ENCODE data around the gene SLC35E1.

The SLC35E1 gene

DNA sequence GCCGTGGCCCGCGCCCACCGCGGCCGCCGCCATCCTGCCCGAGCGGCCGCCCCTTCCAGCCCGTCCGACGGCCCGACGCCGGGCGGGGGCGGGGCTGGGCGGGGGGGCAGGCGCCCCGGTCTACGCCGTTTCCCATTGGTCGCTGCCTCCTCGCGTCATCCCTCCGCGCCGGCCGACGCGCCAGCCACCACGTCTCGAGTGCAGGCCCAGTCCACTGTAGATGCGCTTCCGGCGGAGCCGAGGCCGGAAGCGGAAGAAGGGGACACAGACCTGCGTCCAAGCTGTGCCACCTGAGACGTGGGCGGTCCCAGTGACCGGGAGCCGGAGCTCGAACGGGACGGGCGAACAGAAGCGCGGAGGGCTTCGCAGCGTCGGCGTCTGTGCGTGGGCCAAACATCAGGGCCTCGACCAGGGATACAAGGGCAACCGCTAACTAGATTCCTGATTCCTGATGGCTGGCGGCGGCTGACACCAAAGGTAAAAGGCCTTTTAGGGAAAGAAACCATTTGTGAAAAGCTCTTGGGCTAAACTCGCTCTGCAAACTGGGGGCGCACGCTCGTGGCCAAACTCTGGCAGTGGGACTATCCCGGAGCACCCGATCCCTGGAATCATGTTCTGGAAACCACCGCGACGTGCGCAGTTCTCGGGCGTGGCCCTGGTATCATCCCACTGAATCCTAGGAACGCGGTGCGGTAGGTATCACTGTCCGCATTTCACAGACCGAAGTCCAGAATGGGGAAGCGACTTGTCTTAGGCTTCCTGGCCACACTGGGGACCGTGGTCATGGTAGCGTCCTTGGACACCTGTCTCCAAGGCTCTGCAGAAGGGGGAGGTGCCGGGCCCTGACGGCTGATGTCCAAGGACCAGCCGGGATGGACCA lies at the start of gene SLC35E1:
Gene SLC35E1, minus strand, starts transcription at position 84 of the 880 bp plus-strand sequence. Its CDS starts 51 bp downstream, at position 33.
- H3K27me3 ChIP-seq (ENCODE audit: insufficient read depth, low read length): no peaks in the 10 kb centered on the region
- no peak within 1 kb of the TSS for H2AFZ ChIP-seq (ENCODE audit: low read length)
- no peaks in the 10 kb centered on the region for H4K20me1 ChIP-seq (ENCODE audit: insufficient read depth, low read length)
- TF ChIP-seq, protein P1, sequence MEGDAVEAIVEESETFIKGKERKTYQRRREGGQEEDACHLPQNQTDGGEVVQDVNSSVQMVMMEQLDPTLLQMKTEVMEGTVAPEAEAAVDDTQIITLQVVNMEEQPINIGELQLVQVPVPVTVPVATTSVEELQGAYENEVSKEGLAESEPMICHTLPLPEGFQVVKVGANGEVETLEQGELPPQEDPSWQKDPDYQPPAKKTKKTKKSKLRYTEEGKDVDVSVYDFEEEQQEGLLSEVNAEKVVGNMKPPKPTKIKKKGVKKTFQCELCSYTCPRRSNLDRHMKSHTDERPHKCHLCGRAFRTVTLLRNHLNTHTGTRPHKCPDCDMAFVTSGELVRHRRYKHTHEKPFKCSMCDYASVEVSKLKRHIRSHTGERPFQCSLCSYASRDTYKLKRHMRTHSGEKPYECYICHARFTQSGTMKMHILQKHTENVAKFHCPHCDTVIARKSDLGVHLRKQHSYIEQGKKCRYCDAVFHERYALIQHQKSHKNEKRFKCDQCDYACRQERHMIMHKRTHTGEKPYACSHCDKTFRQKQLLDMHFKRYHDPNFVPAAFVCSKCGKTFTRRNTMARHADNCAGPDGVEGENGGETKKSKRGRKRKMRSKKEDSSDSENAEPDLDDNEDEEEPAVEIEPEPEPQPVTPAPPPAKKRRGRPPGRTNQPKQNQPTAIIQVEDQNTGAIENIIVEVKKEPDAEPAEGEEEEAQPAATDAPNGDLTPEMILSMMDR (IDR thresholded peaks at IDR 0.05; ENCODE audit: low read length): no peak
- no peak for TF ChIP-seq EZH2 (IDR thresholded peaks at IDR 0.05; ENCODE audit: borderline replicate concordance, low read length)
- peaks cover 7% of the 10 kb centered on the region for H3K79me2 ChIP-seq (ENCODE audit: insufficient read depth, low read length)
- H3K4me3 ChIP-seq (ENCODE audit: low read depth, low read length, poor library complexity, severe bottlenecking): peak within 1 kb of the TSS; percentile 88
- peak within 1 kb of the TSS; percentile 20 for H3K27ac ChIP-seq (ENCODE audit: low read depth, low read length, poor library complexity, severe bottlenecking)
- H3K36me3 ChIP-seq (ENCODE audit: insufficient read depth, low read length): peaks cover 62% of the 10 kb centered on the region
- H3K9me2 ChIP-seq (ENCODE audit: low read depth, low read length): no peaks in the 10 kb centered on the region
- H3F3A ChIP-seq (ENCODE audit: insufficient read depth, low read length): no peaks in the 10 kb centered on the region; the same call in 1 of the 2 replicates
- no peaks in the 10 kb centered on the region for H3K9me3 ChIP-seq (ENCODE audit: low read length)
- peaks cover 37% of the 10 kb centered on the region for H3K4me1 ChIP-seq (ENCODE audit: insufficient read depth, low read length, severe bottlenecking)
- peak within 1 kb of the TSS; percentile 95 for H3K4me2 ChIP-seq (ENCODE audit: low read length)
- H3K9ac ChIP-seq (ENCODE audit: low read length): peak within 1 kb of the TSS; percentile 83

GRCh38 chr19:16621165-16621800 lies 49.1 kb upstream of the SLC35E1 start:
- Histone ChIP-seq H3K79me2 (ENCODE audit: insufficient read depth, low read length) (peaks cover 100% of the 10 kb centered on the region), H3K27ac (ENCODE audit: low read depth, low read length, poor library complexity, severe bottlenecking) (peak overlapping the region; percentile 56), H3K4me3 (ENCODE audit: low read depth, low read length, poor library complexity, severe bottlenecking) (no peak overlapping the region), H4K20me1 (ENCODE audit: insufficient read depth, low read length) (no peaks in the 10 kb centered on the region), H3K9me2 (ENCODE audit: low read depth, low read length) (no peaks in the 10 kb centered on the region), H3K36me3 (ENCODE audit: insufficient read depth, low read length) (peaks cover 33% of the 10 kb centered on the region; the same call in 1 of the 2 replicates), H3K4me1 (ENCODE audit: insufficient read depth, low read length, severe bottlenecking) (peaks cover 100% of the 10 kb centered on the region), H3K27me3 (ENCODE audit: insufficient read depth, low read length) (no peaks in the 10 kb centered on the region), H3K4me2 (ENCODE audit: low read length) (peak overlapping the region; percentile 17; the same call in 1 of the 2 replicates), H2AFZ (ENCODE audit: low read length) (no peak overlapping the region), H3F3A (ENCODE audit: insufficient read depth, low read length) (no peaks in the 10 kb centered on the region), H3K9me3 (ENCODE audit: low read length) (no peaks in the 10 kb centered on the region), H3K9ac (ENCODE audit: low read length) (no peak overlapping the region; the same call in 1 of the 2 replicates)
- TF ChIP-seq EZH2 (IDR thresholded peaks at IDR 0.05; ENCODE audit: borderline replicate concordance, low read length): no peak
- TF ChIP-seq, protein P1 (IDR thresholded peaks at IDR 0.05; ENCODE audit: low read length): no peak

DNA sequence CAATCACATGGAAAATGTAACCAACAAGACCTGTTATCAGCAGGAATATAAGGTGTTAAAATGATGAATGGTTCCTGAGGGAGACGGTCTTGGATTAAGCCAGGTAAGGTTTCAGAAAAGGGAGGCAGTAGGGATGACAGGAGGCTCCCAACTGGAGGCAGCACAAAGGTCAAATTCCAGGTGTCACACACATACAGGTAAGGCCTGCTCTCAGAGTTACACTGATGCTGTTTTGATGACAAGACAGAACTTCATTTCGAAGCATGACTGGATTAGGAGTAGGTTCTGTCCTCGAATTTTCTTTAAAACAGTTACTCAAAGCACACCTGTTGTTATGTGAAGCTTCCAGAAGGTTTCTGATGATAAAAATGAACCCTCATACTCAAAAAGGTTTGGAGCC lies 48.4 kb upstream of the SLC35E1 start:
- Histone ChIP-seq H3K9ac (ENCODE audit: low read length) (no peak overlapping the region; the same call in 1 of the 2 replicates), H3K9me3 (ENCODE audit: low read length) (no peaks in the 10 kb centered on the region), H4K20me1 (ENCODE audit: insufficient read depth, low read length) (no peaks in the 10 kb centered on the region), H3K4me1 (ENCODE audit: insufficient read depth, low read length, severe bottlenecking) (peaks cover 100% of the 10 kb centered on the region), H3K79me2 (ENCODE audit: insufficient read depth, low read length) (peaks cover 100% of the 10 kb centered on the region), H2AFZ (ENCODE audit: low read length) (no peak overlapping the region), H3F3A (ENCODE audit: insufficient read depth, low read length) (no peaks in the 10 kb centered on the region), H3K36me3 (ENCODE audit: insufficient read depth, low read length) (peaks cover 26% of the 10 kb centered on the region; the same call in 1 of the 2 replicates), H3K4me2 (ENCODE audit: low read length) (peak overlapping the region; percentile 62; the same call in 1 of the 2 replicates), H3K27me3 (ENCODE audit: insufficient read depth, low read length) (no peaks in the 10 kb centered on the region), H3K27ac (ENCODE audit: low read depth, low read length, poor library complexity, severe bottlenecking) (peak overlapping the region; percentile 56), H3K4me3 (ENCODE audit: low read depth, low read length, poor library complexity, severe bottlenecking) (no peak overlapping the region), H3K9me2 (ENCODE audit: low read depth, low read length) (no peaks in the 10 kb centered on the region)
- TF ChIP-seq EZH2 (IDR thresholded peaks at IDR 0.05; ENCODE audit: borderline replicate concordance, low read length): no peak

Data from OCI-LY1 (cell line).